Thyroid gland (tissue), 4 donors: ENCODE results near the gene FHDC1.

Source experiments
- CTCF ChIP-seq, 6 experiments: fragments of 200-600 bp in 3 of 6; fragments of 450-650 bp in 3 of 6; sonication (generic) in 3 of 6; IDR thresholded peaks; one replicate each; pipeline ENCODE4 v1.5.1; 2016 to 2019; ENCODE audit warnings: antibody characterized with exemption in 6 of 6, mild to moderate bottlenecking in 2 of 6, inconsistent platforms in 1 of 6, moderate library complexity in 1 of 6
- POLR2A ChIP-seq, 2 donors: fragments of 450-650 bp; IDR thresholded peaks; one replicate each; pipeline ENCODE4 v1.6.1; 2017; ENCODE audit warnings: antibody characterized with exemption in 2 of 2, mild to moderate bottlenecking in 2 of 2, moderate library complexity in 1 of 2

GRCh38 chr4:152951348-152951747 is 15.2 kb downstream of the FHDC1 start:
- no peak for TF ChIP-seq CTCF (IDR thresholded peaks at IDR 0.05)
- no peak for TF ChIP-seq POLR2A (IDR thresholded peaks at IDR 0.05)
